ENCODE measurements around the gene RANBP9. TPM values are rescaled to one million over a fixed set of nuclear protein-coding genes. Genes with fewer than 3 reads are reported as not detected.

RANBP9 gene
- total RNA-seq, 1 donor from 2014 or later, result 42.1 TPM

- Histone ChIP-seq H3K27ac (ENCODE audit: low read depth, low read length) (no peak overlapping the region), H3K27me3 (ENCODE audit: insufficient read depth, low read length) (no peaks in the 10 kb centered on the region), H3K4me3 (ENCODE audit: insufficient read depth, low read depth, low read length) (no peak overlapping the region), H4K20me1 (ENCODE audit: insufficient read depth, low read length) (no peaks in the 10 kb centered on the region), H3K4me2 (ENCODE audit: low read length) (no peak overlapping the region), H3K36me3 (ENCODE audit: insufficient read depth, low read length) (no peaks in the 10 kb centered on the region), H3K79me2 (ENCODE audit: insufficient read depth, low read length) (no peaks in the 10 kb centered on the region), H3K9ac (ENCODE audit: low read length) (no peak overlapping the region), H2AFZ (ENCODE audit: low read depth, low read length) (no peak overlapping the region), H3K4me1 (ENCODE audit: insufficient read depth, low read length) (no peaks in the 10 kb centered on the region), H3K9me3 (ENCODE audit: insufficient read depth, low read depth, low read length) (no peaks in the 10 kb centered on the region)
- H3K9me3 Mint-ChIP-seq (ENCODE audit: unreplicated experiment), result peaks cover 4% of the 10 kb centered on the region
- TF ChIP-seq CTCF (IDR thresholded peaks at IDR 0.05; ENCODE audit: insufficient read depth, low read depth, low read length), result no peak
- no peak for TF ChIP-seq EZH2 (IDR thresholded peaks at IDR 0.05; ENCODE audit: insufficient read depth, low read length)
- H3K4me3 Mint-ChIP-seq (ENCODE audit: unreplicated experiment), result no peak overlapping the region
- no peaks in the 10 kb centered on the region for H3K27me3 Mint-ChIP-seq (ENCODE audit: low read depth, unreplicated experiment)
- peaks cover 3% of the 10 kb centered on the region for H3K36me3 Mint-ChIP-seq (ENCODE audit: low read depth, unreplicated experiment)
- H3K27ac Mint-ChIP-seq (ENCODE audit: unreplicated experiment), result no peak overlapping the region
- FAIRE-seq (no peak), DNase-seq (ENCODE audit: low read depth) (no peak)
- no peaks in the 10 kb centered on the region for H3K4me1 Mint-ChIP-seq (ENCODE audit: low read depth, unreplicated experiment)
Measured at GRCh38 chr6:13742961-13743735, 31.5 kb upstream of the RANBP9 start.

GRCh38 chr6:13741365-13741764, 29.7 kb upstream of the RANBP9 start:
- H3K27me3 ChIP-seq (ENCODE audit: insufficient read depth, low read length), result no peaks in the 10 kb centered on the region
- DNase-seq (ENCODE audit: low read depth) (no peak), FAIRE-seq (no peak)
- Mint-ChIP-seq H3K27me3 (ENCODE audit: low read depth, unreplicated experiment) (no peaks in the 10 kb centered on the region), H3K4me3 (ENCODE audit: unreplicated experiment) (no peak overlapping the region), H3K36me3 (ENCODE audit: low read depth, unreplicated experiment) (peaks cover 3% of the 10 kb centered on the region), H3K9me3 (ENCODE audit: unreplicated experiment) (peaks cover 4% of the 10 kb centered on the region), H3K27ac (ENCODE audit: unreplicated experiment) (no peak overlapping the region), H3K4me1 (ENCODE audit: low read depth, unreplicated experiment) (no peaks in the 10 kb centered on the region)
- no peaks in the 10 kb centered on the region for H3K79me2 ChIP-seq (ENCODE audit: insufficient read depth, low read length)
- no peak overlapping the region for H3K4me3 ChIP-seq (ENCODE audit: insufficient read depth, low read depth, low read length)
- H4K20me1 ChIP-seq (ENCODE audit: insufficient read depth, low read length), result no peaks in the 10 kb centered on the region
- no peak overlapping the region for H2AFZ ChIP-seq (ENCODE audit: low read depth, low read length)
- H3K9me3 ChIP-seq (ENCODE audit: insufficient read depth, low read depth, low read length), result no peaks in the 10 kb centered on the region
- H3K4me1 ChIP-seq (ENCODE audit: insufficient read depth, low read length), result no peaks in the 10 kb centered on the region
- no peaks in the 10 kb centered on the region for H3K36me3 ChIP-seq (ENCODE audit: insufficient read depth, low read length)
- no peak overlapping the region for H3K4me2 ChIP-seq (ENCODE audit: low read length)
- H3K9ac ChIP-seq (ENCODE audit: low read length), result no peak overlapping the region
- no peak for TF ChIP-seq CTCF (IDR thresholded peaks at IDR 0.05; ENCODE audit: insufficient read depth, low read depth, low read length)
- no peak for TF ChIP-seq EZH2 (IDR thresholded peaks at IDR 0.05; ENCODE audit: insufficient read depth, low read length)
- H3K27ac ChIP-seq (ENCODE audit: low read depth, low read length), result no peak overlapping the region

GRCh38 chr6:13735031-13735430, 23.4 kb upstream of the RANBP9 start:
- Mint-ChIP-seq H3K27ac (ENCODE audit: unreplicated experiment) (no peak overlapping the region), H3K36me3 (ENCODE audit: low read depth, unreplicated experiment) (no peaks in the 10 kb centered on the region), H3K27me3 (ENCODE audit: low read depth, unreplicated experiment) (peaks cover 9% of the 10 kb centered on the region), H3K4me1 (ENCODE audit: low read depth, unreplicated experiment) (peaks cover 1% of the 10 kb centered on the region), H3K4me3 (ENCODE audit: unreplicated experiment) (no peak overlapping the region), H3K9me3 (ENCODE audit: unreplicated experiment) (no peaks in the 10 kb centered on the region)
- no peaks in the 10 kb centered on the region for H3K36me3 ChIP-seq (ENCODE audit: insufficient read depth, low read length)
- H3K9ac ChIP-seq (ENCODE audit: low read length), result no peak overlapping the region
- FAIRE-seq (no peak), DNase-seq (ENCODE audit: low read depth) (no peak)
- no peak overlapping the region for H2AFZ ChIP-seq (ENCODE audit: low read depth, low read length)
- H3K4me1 ChIP-seq (ENCODE audit: insufficient read depth, low read length), result no peaks in the 10 kb centered on the region
- H3K27ac ChIP-seq (ENCODE audit: low read depth, low read length), result no peak overlapping the region
- no peaks in the 10 kb centered on the region for H3K79me2 ChIP-seq (ENCODE audit: insufficient read depth, low read length)
- H4K20me1 ChIP-seq (ENCODE audit: insufficient read depth, low read length), result no peaks in the 10 kb centered on the region
- H3K27me3 ChIP-seq (ENCODE audit: insufficient read depth, low read length), result no peaks in the 10 kb centered on the region
- H3K4me3 ChIP-seq (ENCODE audit: insufficient read depth, low read depth, low read length), result no peak overlapping the region
- H3K9me3 ChIP-seq (ENCODE audit: insufficient read depth, low read depth, low read length), result no peaks in the 10 kb centered on the region
- TF ChIP-seq CTCF (IDR thresholded peaks at IDR 0.05; ENCODE audit: insufficient read depth, low read depth, low read length), result no peak
- no peak overlapping the region for H3K4me2 ChIP-seq (ENCODE audit: low read length)
